GM23338 (cell line): Measurements from ENCODE around the gene LMNTD2. TPM values are rescaled to one million over a fixed set of nuclear protein-coding genes. Genes with fewer than 3 reads are reported as not detected.

ENCODE experiments used
- ATAC-seq: fragments of 200-7000 bp; cut with Tn5 transposase; 3 replicates; pipeline ENCODE4 v1.9.1; 2020
- DNase-seq: peaks from one replicate; pipeline ENCODE4 v3.0.0-alpha.2; 2015; ENCODE audit warnings: low spot score
- H2AFZ ChIP-seq: fragments of 200-600 bp; sonication (generic); 2 replicates; pipeline ENCODE4 v1.8.0; 2016; ENCODE audit warnings: antibody characterized with exemption, mild to moderate bottlenecking, moderate library complexity
- H3F3A ChIP-seq: fragments of 200-600 bp; sonication (generic); replicated peaks from 2 replicates; pipeline ENCODE4 v1.8.0; 2017; ENCODE audit warnings: antibody characterized with exemption, mixed run types, low read depth
- H3K27ac ChIP-seq: fragments of 200-600 bp; sonication (generic); 2 replicates; pipeline ENCODE4 v1.6.1; 2016; ENCODE audit warnings: low read depth
- H3K27me3 ChIP-seq: fragments of 200-600 bp; sonication (generic); 2 replicates; pipeline ENCODE4 v1.8.0; 2016; ENCODE audit warnings: mild to moderate bottlenecking, mixed run types, moderate library complexity; ENCODE audit not compliant: insufficient read depth
- H3K36me3 ChIP-seq: fragments of 200-600 bp; sonication (generic); 2 replicates; pipeline ENCODE4 v1.8.0; 2016; ENCODE audit warnings: mild to moderate bottlenecking; ENCODE audit not compliant: insufficient read depth
- H3K4me1 ChIP-seq: fragments of 200-600 bp; sonication (generic); 2 replicates; pipeline ENCODE4 v1.8.0; 2016; ENCODE audit warnings: mild to moderate bottlenecking, moderate library complexity; ENCODE audit not compliant: insufficient read depth
- H3K4me2 ChIP-seq: fragments of 200-600 bp; sonication (generic); 2 replicates; pipeline ENCODE4 v1.7.1; 2017; ENCODE audit warnings: mixed run types
- H3K4me3 ChIP-seq: fragments of 200-600 bp; sonication (generic); 2 replicates; pipeline ENCODE4 v1.6.1; 2016; ENCODE audit warnings: mixed run types
- H3K79me2 ChIP-seq: fragments of 200-600 bp; sonication (generic); replicated peaks from 2 replicates; pipeline ENCODE4 v1.8.0; 2017; ENCODE audit warnings: mild to moderate bottlenecking; ENCODE audit not compliant: insufficient read depth
- H3K9me2 ChIP-seq: fragments of 200-600 bp; sonication (generic); 2 replicates; pipeline ENCODE4 v1.8.0; 2017; ENCODE audit not compliant: insufficient read depth
- H4K20me1 ChIP-seq: fragments of 200-600 bp; sonication (generic); replicated peaks from 2 replicates; pipeline ENCODE4 v1.8.0; 2017; ENCODE audit warnings: mild to moderate bottlenecking; ENCODE audit not compliant: insufficient read depth
- H3K27ac Mint-ChIP-seq: 2 replicates; pipeline ENCODE4 v1.8.0; 2020; ENCODE audit warnings: inconsistent platforms, mild to moderate bottlenecking, moderate library complexity, mixed read lengths
- H3K27me3 Mint-ChIP-seq: 3 replicates; pipeline ENCODE4 v1.8.0; 2022; ENCODE audit warnings: low read depth, mild to moderate bottlenecking, moderate library complexity, mixed read lengths, inconsistent platforms; ENCODE audit not compliant: insufficient read depth, poor library complexity
- H3K36me3 Mint-ChIP-seq: 3 replicates; pipeline ENCODE4 v1.8.0; 2021; ENCODE audit warnings: low read depth, mild to moderate bottlenecking, inconsistent platforms, moderate library complexity, mixed read lengths
- H3K4me1 Mint-ChIP-seq: 3 replicates; pipeline ENCODE4 v1.8.0; 2020; ENCODE audit warnings: mild to moderate bottlenecking, inconsistent platforms, mixed read lengths
- H3K4me3 Mint-ChIP-seq: 3 replicates; pipeline ENCODE4 v1.8.0; 2021; ENCODE audit warnings: moderate library complexity, mild to moderate bottlenecking, inconsistent platforms, mixed read lengths
- H3K9me3 Mint-ChIP-seq: 3 replicates; pipeline ENCODE4 v1.8.0; 2020; ENCODE audit warnings: moderate library complexity, mild to moderate bottlenecking, inconsistent platforms, mixed read lengths
- CREB1 ChIP-seq: fragments of 250-450 bp; sonication (Bioruptor Pico); IDR thresholded peaks from 2 replicates; pipeline ENCODE4 v1.5.0; 2020; ENCODE audit warnings: low read depth, mild to moderate bottlenecking, moderate library complexity
- CTCF ChIP-seq, 2 experiments: fragments of 200-600 bp in 1 of 2; sonication (generic) in 1 of 2; conservative IDR thresholded peaks; 2 replicates each; pipeline versions ENCODE4 v1.5.1 to v1.6.1; 2016 to 2017; ENCODE audit warnings: antibody characterized with exemption in 2 of 2, low read depth in 2 of 2, mild to moderate bottlenecking in 2 of 2, moderate library complexity in 1 of 2
- ETS1 ChIP-seq: IDR thresholded peaks from 2 replicates; pipeline ENCODE4 v1.6.1; 2016; ENCODE audit warnings: antibody characterized with exemption
- EZH2 ChIP-seq: fragments of 200-600 bp; sonication (generic); IDR thresholded peaks from one replicate; pipeline ENCODE4 v1.8.0; 2017; ENCODE audit warnings: antibody characterized with exemption, mild to moderate bottlenecking, low read depth; ENCODE audit not compliant: unreplicated experiment
- JUNB ChIP-seq: IDR thresholded peaks from one replicate; pipeline ENCODE4 v1.6.1; 2016; ENCODE audit warnings: antibody characterized with exemption; ENCODE audit not compliant: unreplicated experiment
- NANOG ChIP-seq: IDR thresholded peaks from 2 replicates; pipeline ENCODE4 v1.6.1; 2016; ENCODE audit warnings: antibody characterized with exemption, borderline replicate concordance
- POLR2AphosphoS5 ChIP-seq: IDR thresholded peaks from 2 replicates; pipeline ENCODE4 v1.6.1; 2016; ENCODE audit warnings: antibody characterized with exemption, low read depth
- REST ChIP-seq: IDR thresholded peaks from one replicate; pipeline ENCODE4 v1.6.1; 2018; ENCODE audit warnings: antibody characterized with exemption; ENCODE audit not compliant: unreplicated experiment
- STAT1 ChIP-seq: IDR thresholded peaks from one replicate; pipeline ENCODE4 v1.6.1; 2016; ENCODE audit warnings: antibody characterized with exemption; ENCODE audit not compliant: unreplicated experiment
- ZNF114 ChIP-seq: fragments of 250-450 bp; sonication (Bioruptor Pico); IDR thresholded peaks from 2 replicates; pipeline ENCODE4 v1.5.0; 2020; ENCODE audit warnings: mild to moderate bottlenecking, moderate library complexity
- ZNF331 ChIP-seq: fragments of 250-450 bp; sonication (Bioruptor Pico); IDR thresholded peaks from 2 replicates; pipeline ENCODE4 v1.5.0; 2020; ENCODE audit warnings: low read depth, mild to moderate bottlenecking, moderate library complexity
- ZNF462 ChIP-seq: fragments of 250-450 bp; sonication (Bioruptor Pico); IDR thresholded peaks from 2 replicates; pipeline ENCODE4 v1.5.0; 2020; ENCODE audit warnings: mild to moderate bottlenecking, moderate library complexity
- polyA plus RNA-seq: library from polyadenylated mRNA; unstranded; fragments of >200 nt; fragmentation: Nextera tagmentation; extraction: Ambion mirVana; gene quantifications from 2 replicates; pipeline ENCODE4 v1.2.1, GENCODE V29; 2016
- total RNA-seq: library from RNA; depleted of rRNA; stranded (reverse); fragments of >200 nt; shearing (Covaris generic); gene quantifications from 2 replicates; pipeline ENCODE4 v1.2.3, GENCODE V29; 2014

The LMNTD2 gene
- total and polyA plus RNA-seq, 2 experiments from 2014 or later: 1.3 to 2.1 TPM

- H3K27ac ChIP-seq: no peak overlapping the region
- peaks cover 11% of the 10 kb centered on the region for H3F3A ChIP-seq
- Mint-ChIP-seq H3K4me3 (no peak overlapping the region), H3K27ac (no peak overlapping the region), H3K36me3 (peaks cover 10% of the 10 kb centered on the region; the same call in 2 of the 3 replicates), H3K27me3 (peaks cover 13% of the 10 kb centered on the region), H3K4me1 (peaks cover 3% of the 10 kb centered on the region; the same call in 2 of the 3 replicates), H3K9me3 (peaks cover 2% of the 10 kb centered on the region; the same call in 2 of the 3 replicates)
- no peaks in the 10 kb centered on the region for H3K9me2 ChIP-seq
- no peaks in the 10 kb centered on the region for H3K36me3 ChIP-seq
- H3K79me2 ChIP-seq: no peaks in the 10 kb centered on the region; the same call in 1 of the 2 replicates
- 0 out of 2 replicates have a peak, but pooled peaks cover 2% of the 10 kb centered on the region for H4K20me1 ChIP-seq
- ATAC-seq: no peak
- no peak overlapping the region for H3K4me2 ChIP-seq
- no peaks in the 10 kb centered on the region for H3K4me1 ChIP-seq
- no peak overlapping the region for H2AFZ ChIP-seq
- no peak overlapping the region for H3K4me3 ChIP-seq
- H3K27me3 ChIP-seq: peaks cover 13% of the 10 kb centered on the region; the same call in 1 of the 2 replicates
- no peak for TF ChIP-seq STAT1
- TF ChIP-seq ZNF114 (CRISPR knock-in tag): no peak
- no peak for TF ChIP-seq NANOG
- no peak for TF ChIP-seq CREB1
- no peak for TF ChIP-seq ZNF462 (CRISPR knock-in tag)
- TF ChIP-seq CTCF (conservative IDR thresholded peaks at IDR 0.05; ENCODE audit: low read depth in 2 of 2): no peak
- TF ChIP-seq ZNF331: no peak
- TF ChIP-seq POLR2AphosphoS5: no peak
- no peak for TF ChIP-seq EZH2
- no peak for TF ChIP-seq REST
- TF ChIP-seq JUNB: no peak
- no peak for TF ChIP-seq ETS1
- DNase-seq: no peak
These were observed 28.0 kb downstream of the LMNTD2 start for GRCh38 chr11:532527-532985.
